Psoas muscle (tissue), 8 donors: ENCODE data around the gene HOXC6. TPM values are rescaled to one million over a fixed set of nuclear protein-coding genes. Genes with fewer than 3 reads are reported as not detected.

Experiments used
- ATAC-seq, 4 donors: fragments of 200-7000 bp; cut with Tn5 transposase; one replicate each; pipeline ENCODE4 v1.9.1; 2020; ENCODE audit warnings: moderate library complexity in 3 of 4, mild to moderate bottlenecking in 2 of 4
- DNase-seq, 2 donors: peaks; one replicate each; pipeline ENCODE4 v3.0.0-alpha.2; 2020
- H3K27ac ChIP-seq: fragments of 200-600 bp; one replicate; pipeline ENCODE4 v1.8.0; 2022
- H3K27me3 ChIP-seq, 3 donors: fragments of 200-600 bp in 1 of 3; one replicate each; pipeline versions ENCODE4 v1.6.1 to v1.8.0; 2013 to 2022; ENCODE audit warnings: low read length in 2 of 3, mild to moderate bottlenecking in 2 of 3, moderate library complexity in 1 of 3; ENCODE audit not compliant: insufficient read depth in 3 of 3
- H3K36me3 ChIP-seq, 2 donors: fragments of 200-600 bp in 1 of 2; one replicate each; pipeline versions ENCODE4 v1.6.1 to v1.8.0; 2013 to 2022; ENCODE audit warnings: low read depth in 1 of 2, mild to moderate bottlenecking in 1 of 2, moderate library complexity in 1 of 2; ENCODE audit not compliant: insufficient read depth in 1 of 2
- H3K4me1 ChIP-seq: fragments of 200-600 bp; one replicate; pipeline ENCODE4 v1.8.0; 2022
- H3K4me3 ChIP-seq: fragments of 200-600 bp; one replicate; pipeline ENCODE4 v1.8.0; 2022; ENCODE audit warnings: mild to moderate bottlenecking
- H3K9me3 ChIP-seq: fragments of 200-600 bp; one replicate; pipeline ENCODE4 v1.8.0; 2022
- WGBS, 3 donors: extraction: QIAGEN DNeasy Blood & Tissue Kit; methylation state at CpG; one replicate each; pipeline versions ENCODE4 v1.1.6 to v1.1.7; 2013; 5-methylcytosine and 5-hydroxymethylcytosine counted together
- intact Hi-C, 2 donors: fragments of 100-400 bp; cut with DNase I; formaldehyde crosslinking; loops; one replicate each; pipeline versions ENCODE4 v1.11.0 to v1.14.2; 2022
- polyA plus RNA-seq, 3 donors: library from polyadenylated mRNA; stranded (reverse); fragments of 200-250 nt; gene quantifications; one replicate each; pipeline ENCODE4 v1.2.3, GENCODE V29; 2013
- total RNA-seq, 4 donors: library from RNA; stranded (reverse); fragmentation: NEBNext Ultra II Directional in 2 of 4; extraction: Animal tissue kit (Norgen Biotek cat#: 25700) in 2 of 4; gene quantifications; one replicate each; pipeline versions ENCODE4 v1.2.1 to v1.2.4, GENCODE V29; 2021 to 2023
- TF ChIP-seq, protein P1 (sequence below): fragments of 200-600 bp; IDR thresholded peaks from one replicate; pipeline ENCODE4 v1.8.0; 2022; ENCODE audit warnings: antibody characterized with exemption
- donor health status: healthy with polysubstance abuse.
- donor health status: DM: no; HTN: no; CAD: no; lungs with moderate emphysema.
- donor health status: Bipolar disorder and iron deficiency.
- donor health status: healthy.
- donor health status: DM: yes; HTN: yes; CAD: no.
- donor health status: DM: no; HTN: no; CAD: no.
- donor health status: DM: no; HTN: no; CAD: no.
- donor health status: DM: yes; HTN: yes; CAD: no.

The HOXC6 gene
- total and polyA plus RNA-seq, 7 donors: 2.2 to 23.6 (median 7.6) TPM

GRCh38 chr12:54011665-54012532, 16.3 kb upstream of the HOXC6 start:
- H3K4me1 ChIP-seq: peaks cover 35% of the 10 kb centered on the region
- peaks cover 0 to 9% (median 1%) of the 10 kb centered on the region in 3 donors for H3K27me3 ChIP-seq
- intact Hi-C loops: no loop called here
- H3K9me3 ChIP-seq: no peaks in the 10 kb centered on the region
- peak overlapping the region; percentile 99 for H3K27ac ChIP-seq
- ATAC-seq: no peak
- TF ChIP-seq, protein P1, sequence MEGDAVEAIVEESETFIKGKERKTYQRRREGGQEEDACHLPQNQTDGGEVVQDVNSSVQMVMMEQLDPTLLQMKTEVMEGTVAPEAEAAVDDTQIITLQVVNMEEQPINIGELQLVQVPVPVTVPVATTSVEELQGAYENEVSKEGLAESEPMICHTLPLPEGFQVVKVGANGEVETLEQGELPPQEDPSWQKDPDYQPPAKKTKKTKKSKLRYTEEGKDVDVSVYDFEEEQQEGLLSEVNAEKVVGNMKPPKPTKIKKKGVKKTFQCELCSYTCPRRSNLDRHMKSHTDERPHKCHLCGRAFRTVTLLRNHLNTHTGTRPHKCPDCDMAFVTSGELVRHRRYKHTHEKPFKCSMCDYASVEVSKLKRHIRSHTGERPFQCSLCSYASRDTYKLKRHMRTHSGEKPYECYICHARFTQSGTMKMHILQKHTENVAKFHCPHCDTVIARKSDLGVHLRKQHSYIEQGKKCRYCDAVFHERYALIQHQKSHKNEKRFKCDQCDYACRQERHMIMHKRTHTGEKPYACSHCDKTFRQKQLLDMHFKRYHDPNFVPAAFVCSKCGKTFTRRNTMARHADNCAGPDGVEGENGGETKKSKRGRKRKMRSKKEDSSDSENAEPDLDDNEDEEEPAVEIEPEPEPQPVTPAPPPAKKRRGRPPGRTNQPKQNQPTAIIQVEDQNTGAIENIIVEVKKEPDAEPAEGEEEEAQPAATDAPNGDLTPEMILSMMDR: no peak
- no peaks in the 10 kb centered on the region for H3K36me3 ChIP-seq
- WGBS, 3 donors: 73 to 82% (median 77%) methylated on average over 14 of the region's 14 CpGs
- peak in 1 of 2 donors; percentile 23 for DNase-seq
- H3K4me3 ChIP-seq: no peak overlapping the region

DNA sequence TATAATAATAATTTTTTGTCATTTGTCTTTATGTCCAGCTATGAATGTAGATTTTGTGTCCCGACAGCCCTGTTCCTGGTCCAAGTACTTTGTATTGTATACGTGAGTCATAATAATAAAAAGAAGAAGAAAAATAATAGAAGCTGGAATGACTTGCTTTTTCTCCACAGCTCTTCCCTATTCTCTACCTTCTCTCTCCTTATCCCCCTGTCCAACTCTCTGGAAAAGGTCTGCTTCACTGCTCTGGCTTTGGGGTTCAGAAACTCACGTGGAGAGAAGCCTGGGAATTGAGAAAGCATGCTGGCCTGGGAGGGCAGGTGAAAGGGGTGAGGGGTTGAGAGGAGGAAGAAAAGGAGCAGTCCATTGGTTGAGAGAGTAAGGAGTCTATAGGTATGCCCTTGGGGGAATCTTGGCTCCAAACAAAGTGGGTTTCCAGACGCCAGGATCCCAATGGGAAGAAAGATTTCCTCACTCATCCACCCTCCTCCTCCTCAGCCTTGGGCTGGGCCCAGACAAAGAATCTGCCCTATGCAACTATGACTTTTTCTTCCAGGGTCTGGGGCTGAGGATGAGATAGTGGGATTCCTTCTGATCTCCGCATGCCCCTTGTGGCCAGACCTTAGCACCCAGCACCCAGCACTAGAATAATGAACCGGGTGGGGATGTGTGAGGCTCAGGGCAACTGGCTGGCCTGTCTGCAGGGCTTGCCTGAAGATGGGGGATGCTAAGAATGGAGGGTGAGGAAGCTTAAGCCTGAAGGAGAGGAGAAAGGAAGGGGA, 15.4 kb upstream of the HOXC6 start:
- WGBS, 3 donors: 65 to 71% (median 69%) methylated on average over 6 of the region's 6 CpGs
- Histone ChIP-seq H3K9me3 (no peaks in the 10 kb centered on the region), H3K4me1 (peaks cover 29% of the 10 kb centered on the region), H3K27ac (peak overlapping the region; percentile 99), H3K36me3 (no peaks in the 10 kb centered on the region), H3K4me3 (no peak overlapping the region), H3K27me3 (peaks cover 0 to 9% (median 1%) of the 10 kb centered on the region in 3 donors)
- peak in 1 of 2 donors; percentile 38 for DNase-seq
- ATAC-seq: no peak
- TF ChIP-seq, protein P1: no peak
- intact Hi-C loops: no loop called here

DNA sequence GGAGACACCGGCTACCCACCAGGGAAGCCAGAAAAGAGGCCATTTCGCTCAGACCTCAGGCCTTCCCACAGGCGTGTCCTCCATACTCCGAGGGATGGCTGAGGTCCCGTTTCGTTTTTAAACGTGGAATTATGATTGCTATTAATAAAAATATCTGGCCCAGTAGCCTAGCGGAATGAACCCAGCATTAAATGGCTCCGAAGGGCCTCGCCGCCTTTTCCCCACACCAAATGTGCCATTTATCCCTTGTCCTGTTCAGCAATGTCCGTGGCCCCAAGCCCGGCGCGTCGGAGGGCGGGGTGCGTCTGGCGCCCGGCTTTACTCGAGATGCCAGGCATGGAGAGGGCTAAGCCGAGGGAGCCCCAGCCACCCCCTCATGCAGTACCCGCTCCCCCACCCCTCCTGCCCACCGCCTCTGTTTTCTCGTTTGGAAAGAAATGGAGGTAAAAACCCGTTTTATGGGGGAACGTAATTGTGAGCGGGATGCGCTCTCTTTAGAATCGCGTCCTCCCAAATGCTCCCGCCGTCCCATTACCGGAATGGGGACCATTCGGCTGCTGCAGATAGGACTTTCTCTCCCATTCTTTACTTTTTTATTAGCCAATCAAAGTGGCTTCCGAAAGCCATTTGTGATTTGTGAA, 13.7 kb upstream of the HOXC6 start:
- Histone ChIP-seq H3K9me3 (no peaks in the 10 kb centered on the region), H3K36me3 (no peaks in the 10 kb centered on the region), H3K4me3 (peak overlapping the region; percentile 64), H3K27me3 (peaks cover 0 to 9% (median 1%) of the 10 kb centered on the region in 3 donors), H3K27ac (peak overlapping the region; percentile 99), H3K4me1 (peaks cover 29% of the 10 kb centered on the region)
- DNase-seq: peak in 1 of 2 donors; percentile 70
- TF ChIP-seq, protein P1: no peak
- intact Hi-C loops: no loop called here
- 18 to 36% (median 29%) methylated on average over 35 to 36 of the region's 36 CpGs for WGBS, 3 donors
- ATAC-seq: no peak

DNA sequence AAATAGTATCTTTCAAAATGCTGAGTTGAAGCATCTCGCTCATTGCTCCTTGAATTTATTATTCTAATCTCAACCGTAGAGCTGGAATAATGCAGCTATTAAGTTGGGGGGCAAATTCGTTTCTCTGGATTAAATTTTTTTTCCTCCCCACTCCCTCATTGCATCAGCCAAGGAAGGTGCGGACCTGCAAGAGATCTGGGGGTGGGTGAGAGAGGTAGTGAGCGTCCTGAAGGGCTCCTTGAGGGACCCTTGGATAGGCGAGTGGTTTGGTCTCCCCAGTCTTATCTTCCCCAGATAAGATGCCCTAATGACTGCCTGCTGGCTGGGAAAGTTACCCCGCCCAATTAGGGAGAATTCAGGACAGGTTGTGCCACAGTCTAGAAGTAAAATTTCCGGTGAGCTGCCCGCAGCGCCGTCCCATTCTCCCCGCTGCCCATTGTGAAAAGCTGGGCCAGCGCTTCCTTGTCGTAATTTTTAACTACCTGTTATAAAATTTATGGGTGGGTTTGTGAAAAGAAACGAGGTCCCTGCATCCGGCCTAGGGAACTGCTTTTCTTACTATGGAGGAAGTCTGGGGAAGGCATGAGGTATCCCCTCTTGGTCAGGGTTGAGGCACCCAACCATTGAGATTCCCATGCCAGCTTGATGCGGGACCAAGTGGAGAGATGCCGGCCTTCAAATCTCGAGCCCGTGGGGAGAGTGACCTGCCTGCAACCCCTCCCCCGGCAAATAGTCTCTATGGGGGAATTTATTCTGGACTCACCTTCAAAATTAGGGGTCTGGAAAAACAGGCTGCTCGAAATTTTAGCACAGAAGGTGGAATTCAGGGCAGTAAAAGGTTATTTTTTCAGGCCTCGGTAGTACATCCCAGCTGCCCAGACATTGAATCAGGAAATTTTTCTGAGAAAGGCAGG, 13.0 kb upstream of the HOXC6 start:
- Histone ChIP-seq H3K9me3 (no peaks in the 10 kb centered on the region), H3K27me3 (peaks cover 0 to 9% (median 1%) of the 10 kb centered on the region in 3 donors), H3K4me3 (peak overlapping the region; percentile 64), H3K4me1 (peaks cover 29% of the 10 kb centered on the region), H3K36me3 (no peaks in the 10 kb centered on the region), H3K27ac (peak overlapping the region; percentile 99)
- WGBS, 3 donors: 66 to 74% (median 68%) methylated on average over 23 of the region's 23 CpGs
- DNase-seq (peak in 1 of 2 donors; percentile 10), ATAC-seq (no peak)
- TF ChIP-seq, protein P1: no peak
- intact Hi-C loops: no loop called here
